ENCODE results near the gene GCA.

DNA sequence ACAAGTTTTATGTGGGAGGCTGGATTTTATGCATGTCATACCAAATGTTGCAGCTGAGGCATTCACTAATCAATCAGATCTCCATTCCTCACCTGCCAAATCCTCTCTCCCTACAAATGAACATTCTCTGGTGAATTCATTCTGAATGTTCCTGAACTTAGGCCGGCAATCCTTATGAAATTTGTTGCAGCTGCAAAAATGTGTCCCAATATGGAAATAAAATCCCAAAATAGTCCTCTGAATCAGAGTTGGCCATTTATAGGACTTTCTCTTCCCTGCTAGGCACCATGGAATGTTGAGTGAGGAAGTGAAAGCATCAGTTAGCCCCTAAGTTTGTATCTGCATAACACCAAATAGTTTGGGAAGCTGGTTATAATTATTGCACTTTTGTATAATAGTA is 25.6 kb downstream of the GCA start:
- no peak for TF ChIP-seq CTCF (IDR thresholded peaks at IDR 0.05; ENCODE audit: insufficient read depth, low read depth, low read length)
- no peak for TF ChIP-seq EZH2 (IDR thresholded peaks at IDR 0.05; ENCODE audit: insufficient read depth, low read length)
